HEK293T (cell line): Measurements from ENCODE around the gene C1orf226.

Experiments
- CTCF ChIA-PET: fragments of 350-600 bp; formaldehyde crosslinking; extraction: SDS; loops from one replicate; lab custom pipeline; 2021; ENCODE audit warnings: antibody characterized with exemption, inconsistent platforms; lab: Yijun Ruan, JAX
- POLR2A ChIA-PET: fragments of 350-600 bp; formaldehyde crosslinking; extraction: SDS; loops from one replicate; lab custom pipeline; 2020; ENCODE audit warnings: antibody characterized with exemption, inconsistent platforms; lab: Yijun Ruan, JAX
- DNase-seq: peaks from one replicate; pipeline ENCODE4 v3.0.0; 2012; ENCODE audit warnings: mixed read lengths; ENCODE audit errors: extremely low spot score
- ARNT ChIP-seq: fragments of 450-650 bp; IDR thresholded peaks from 2 replicates; pipeline ENCODE4 v1.6.1; 2017; ENCODE audit warnings: mild to moderate bottlenecking
- BHLHE40 ChIP-seq: fragments of 450-650 bp; IDR thresholded peaks from 2 replicates; pipeline ENCODE4 v1.6.1; 2016; ENCODE audit warnings: mild to moderate bottlenecking, moderate library complexity, borderline replicate concordance
- CTBP1 ChIP-seq: fragments of 450-650 bp; IDR thresholded peaks from 2 replicates; pipeline ENCODE4 v1.6.1; 2016; ENCODE audit warnings: borderline replicate concordance
- ELF4 ChIP-seq: fragments of 450-650 bp; IDR thresholded peaks from 2 replicates; pipeline ENCODE4 v1.6.1; 2017; ENCODE audit warnings: antibody characterized with exemption
- FOXA1 ChIP-seq: fragments of 450-650 bp; IDR thresholded peaks from 2 replicates; pipeline ENCODE4 v1.6.1; 2016; ENCODE audit warnings: mild to moderate bottlenecking
- FOXK2 ChIP-seq: fragments of 450-650 bp; IDR thresholded peaks from 2 replicates; pipeline ENCODE4 v1.6.1; 2016; ENCODE audit warnings: mild to moderate bottlenecking
- FOXM1 ChIP-seq: fragments of 450-650 bp; IDR thresholded peaks from 2 replicates; pipeline ENCODE4 v1.6.1; 2017; ENCODE audit warnings: mild to moderate bottlenecking, borderline replicate concordance
- HDGF ChIP-seq: fragments of 450-650 bp; IDR thresholded peaks from 2 replicates; pipeline ENCODE4 v1.6.1; 2017; ENCODE audit warnings: antibody characterized with exemption, borderline replicate concordance
- L3MBTL2 ChIP-seq: fragments of 450-650 bp; conservative IDR thresholded peaks from 2 replicates; pipeline ENCODE4 v1.6.1; 2016; ENCODE audit warnings: mild to moderate bottlenecking
- LEF1 ChIP-seq: fragments of 450-650 bp; IDR thresholded peaks from 2 replicates; pipeline ENCODE4 v1.6.1; 2017; ENCODE audit warnings: mild to moderate bottlenecking, borderline replicate concordance
- NFRKB ChIP-seq: fragments of 450-650 bp; IDR thresholded peaks from 2 replicates; pipeline ENCODE4 v1.6.1; 2016; ENCODE audit warnings: mild to moderate bottlenecking, moderate library complexity
- PKNOX1 ChIP-seq: fragments of 450-650 bp; IDR thresholded peaks from 2 replicates; pipeline ENCODE4 v1.6.1; 2016
- SP1 ChIP-seq: fragments of 450-650 bp; IDR thresholded peaks from 2 replicates; pipeline ENCODE4 v1.6.1; 2017
- SUZ12 ChIP-seq: fragments of 450-650 bp; IDR thresholded peaks from 2 replicates; pipeline ENCODE4 v1.6.1; 2016; ENCODE audit warnings: mild to moderate bottlenecking
- TARDBP ChIP-seq: fragments of 450-650 bp; IDR thresholded peaks from 2 replicates; pipeline ENCODE4 v1.6.1; 2016
- ZNF384 ChIP-seq: fragments of 450-650 bp; IDR thresholded peaks from 2 replicates; pipeline ENCODE4 v1.6.1; 2016

The C1orf226 gene

GRCh38 chr1:162369571-162369970 lies 12.0 kb upstream of the C1orf226 start:
- DNase-seq, result no peak
- CTCF ChIA-PET, result no interaction called here
- TF ChIP-seq SUZ12, result no peak
- no peak for TF ChIP-seq SP1
- TF ChIP-seq CTBP1, result no peak
- TF ChIP-seq NFRKB, result no peak
- TF ChIP-seq ELF4, result no peak
- no peak for TF ChIP-seq PKNOX1
- no peak for TF ChIP-seq FOXM1
- TF ChIP-seq FOXA1, result no peak
- TF ChIP-seq LEF1, result no peak
- no peak for TF ChIP-seq TARDBP
- TF ChIP-seq HDGF, result no peak
- TF ChIP-seq ARNT, result no peak
- no peak for TF ChIP-seq ZNF384
- no peak for TF ChIP-seq FOXK2
- TF ChIP-seq BHLHE40, result no peak
- TF ChIP-seq L3MBTL2, result no peak
- POLR2A ChIA-PET, result no interaction called here

- no peak for TF ChIP-seq NFRKB
- TF ChIP-seq PKNOX1, result no peak
- TF ChIP-seq CTBP1, result no peak
- TF ChIP-seq ARNT, result no peak
- no peak for TF ChIP-seq ZNF384
- no peak for TF ChIP-seq SP1
- no peak for TF ChIP-seq LEF1
- no peak for TF ChIP-seq FOXM1
- TF ChIP-seq BHLHE40, result no peak
- TF ChIP-seq HDGF, result no peak
- no peak for TF ChIP-seq SUZ12
- TF ChIP-seq TARDBP, result no peak
- TF ChIP-seq FOXK2, result no peak
- no peak for TF ChIP-seq ELF4
- no peak for TF ChIP-seq FOXA1
- TF ChIP-seq L3MBTL2, result no peak
- ChIA-PET CTCF (interaction anchor here (0.6 kb wide), 1 partner anchor 57 kb away, joined by 3 read pairs; no protein-coding TSS in a partner anchor), POLR2A (no interaction called here)
- no peak for DNase-seq
Observed at GRCh38 chr1:162370161-162370560, 11.4 kb upstream of the C1orf226 start.

GRCh38 chr1:162370721-162371120 lies 10.8 kb upstream of the C1orf226 start:
- ChIA-PET CTCF (interaction anchor here (0.6 kb wide), 1 partner anchor 57 kb away, joined by 3 read pairs; no protein-coding TSS in a partner anchor), POLR2A (no interaction called here)
- TF ChIP-seq ZNF384 (no peak), NFRKB (no peak), L3MBTL2 (no peak), BHLHE40 (no peak), SUZ12 (no peak)
- no peak for DNase-seq

GRCh38 chr1:162371611-162372010 lies 9.9 kb upstream of the C1orf226 start:
- ChIA-PET POLR2A (no interaction called here), CTCF (interaction anchor here (0.9 kb wide), 1 partner anchor 14 kb away, joined by 3 read pairs; no protein-coding TSS in a partner anchor)
- no peak for DNase-seq
- TF ChIP-seq ARNT (no peak), L3MBTL2 (no peak), FOXM1 (no peak), BHLHE40 (no peak), NFRKB (no peak), FOXK2 (no peak), TARDBP (no peak), SP1 (no peak), ELF4 (no peak), PKNOX1 (no peak)

- no peak for DNase-seq
- TF ChIP-seq CTBP1 (no peak), L3MBTL2 (no peak), HDGF (no peak), FOXK2 (no peak), LEF1 (no peak), ELF4 (no peak), FOXM1 (no peak), NFRKB (no peak), SP1 (no peak), SUZ12 (no peak), FOXA1 (no peak), BHLHE40 (no peak), ARNT (no peak)
- CTCF ChIA-PET, result interaction anchor here (0.9 kb wide), 1 partner anchor 15 kb away, joined by 3 read pairs; no protein-coding TSS in a partner anchor
- POLR2A ChIA-PET, result no interaction called here
Observed at GRCh38 chr1:162372159-162373071, 9.1 kb upstream of the C1orf226 start.
